Measurements from ENCODE around the gene TBC1D5.
"Not testable (repeated sequence)": the region's sequence is repeated elsewhere in the genome, so short reads cannot be mapped to it uniquely, and the experiment has no call there.

Gene TBC1D5

GRCh38 chr3:17132286-17133115, 609.9 kb downstream of the TBC1D5 start:
- DNase-seq (ENCODE audit: low spot score): no peak

- no peak for DNase-seq (ENCODE audit: low spot score)
Observed at GRCh38 chr3:17130956-17131355, 611.5 kb downstream of the TBC1D5 start.

- no peak for DNase-seq (ENCODE audit: low spot score)
Observed at GRCh38 chr3:17129556-17129955, 612.9 kb downstream of the TBC1D5 start.

GRCh38 chr3:17128671-17129070, 613.8 kb downstream of the TBC1D5 start:
- not testable (repeated sequence) for DNase-seq (ENCODE audit: low spot score)

GRCh38 chr3:17125738-17126442, 616.5 kb downstream of the TBC1D5 start:
- no peak for DNase-seq (ENCODE audit: low spot score)

GRCh38 chr3:17122758-17123157, 619.7 kb downstream of the TBC1D5 start:
- no peak for DNase-seq (ENCODE audit: low spot score)

GRCh38 chr3:17121336-17121735, 621.1 kb downstream of the TBC1D5 start:
- DNase-seq (ENCODE audit: low spot score): no peak

GRCh38 chr3:17120115-17120514, 622.3 kb downstream of the TBC1D5 start:
- DNase-seq (ENCODE audit: low spot score): no peak

- no peak for DNase-seq (ENCODE audit: low spot score)
Observed at GRCh38 chr3:17119201-17120072, 623.0 kb downstream of the TBC1D5 start.

- DNase-seq (ENCODE audit: low spot score): no peak
Observed at GRCh38 chr3:17118771-17119170, 623.7 kb downstream of the TBC1D5 start.

GRCh38 chr3:17116007-17116600, 626.3 kb downstream of the TBC1D5 start:
- DNase-seq (ENCODE audit: low spot score): no peak

GRCh38 chr3:17115186-17115585, 627.2 kb downstream of the TBC1D5 start:
- peak; percentile 5 for DNase-seq (ENCODE audit: low spot score)

GRCh38 chr3:17111586-17111985, 630.8 kb downstream of the TBC1D5 start:
- DNase-seq (ENCODE audit: low spot score): no peak

GRCh38 chr3:17110660-17111396, 631.6 kb downstream of the TBC1D5 start:
- DNase-seq (ENCODE audit: low spot score): no peak
